ENCODE measurements around the gene FGFR2.

Gene FGFR2

GRCh38 chr10:121610798-121611323, 12.6 kb upstream of the FGFR2 start:
- peaks cover 3% of the 10 kb centered on the region for H3K27me3 ChIP-seq (ENCODE audit: control insufficient read depth, insufficient read depth, low read length, poor library complexity, severe bottlenecking)
- 93 to 96% methylated on average over 6 to 7 of the region's 7 CpGs for WGBS, 2 experiments
- no peak overlapping the region for H3K27ac ChIP-seq (ENCODE audit: insufficient read depth, low read depth, low read length, poor library complexity, severe bottlenecking)
- no peaks in the 10 kb centered on the region for H3K4me1 ChIP-seq (ENCODE audit: control insufficient read depth, insufficient read depth, low read length)
- no peaks in the 10 kb centered on the region for H3K36me3 ChIP-seq (ENCODE audit: control insufficient read depth, insufficient read depth, low read length)
- H3K9me3 ChIP-seq (ENCODE audit: control insufficient read depth, low read length) = no peaks in the 10 kb centered on the region
- H3K4me3 ChIP-seq (ENCODE audit: insufficient read depth, low read depth, low read length) = no peak overlapping the region

- WGBS, 2 experiments = 88 to 91% methylated on average over 17 of the region's 17 CpGs
- peaks cover 3% of the 10 kb centered on the region for H3K27me3 ChIP-seq (ENCODE audit: control insufficient read depth, insufficient read depth, low read length, poor library complexity, severe bottlenecking)
- no peak overlapping the region for H3K4me3 ChIP-seq (ENCODE audit: insufficient read depth, low read depth, low read length)
- no peaks in the 10 kb centered on the region for H3K4me1 ChIP-seq (ENCODE audit: control insufficient read depth, insufficient read depth, low read length)
- no peak overlapping the region for H3K27ac ChIP-seq (ENCODE audit: insufficient read depth, low read depth, low read length, poor library complexity, severe bottlenecking)
- H3K9me3 ChIP-seq (ENCODE audit: control insufficient read depth, low read length) = no peaks in the 10 kb centered on the region
- no peaks in the 10 kb centered on the region for H3K36me3 ChIP-seq (ENCODE audit: control insufficient read depth, insufficient read depth, low read length)
Observed at GRCh38 chr10:121609426-121610380, 11.5 kb upstream of the FGFR2 start.

GRCh38 chr10:121608469-121609190, 10.4 kb upstream of the FGFR2 start:
- H3K4me1 ChIP-seq (ENCODE audit: control insufficient read depth, insufficient read depth, low read length) = no peaks in the 10 kb centered on the region
- H3K36me3 ChIP-seq (ENCODE audit: control insufficient read depth, insufficient read depth, low read length) = no peaks in the 10 kb centered on the region
- H3K27me3 ChIP-seq (ENCODE audit: control insufficient read depth, insufficient read depth, low read length, poor library complexity, severe bottlenecking) = peaks cover 3% of the 10 kb centered on the region
- H3K9me3 ChIP-seq (ENCODE audit: control insufficient read depth, low read length) = no peaks in the 10 kb centered on the region
- H3K27ac ChIP-seq (ENCODE audit: insufficient read depth, low read depth, low read length, poor library complexity, severe bottlenecking) = no peak overlapping the region
- 24 to 25% methylated on average over 59 of the region's 59 CpGs for WGBS, 2 experiments
- H3K4me3 ChIP-seq (ENCODE audit: insufficient read depth, low read depth, low read length) = peak overlapping the region; percentile 10

- Histone ChIP-seq H3K9me3 (ENCODE audit: control insufficient read depth, low read length) (no peaks in the 10 kb centered on the region), H3K4me1 (ENCODE audit: control insufficient read depth, insufficient read depth, low read length) (no peaks in the 10 kb centered on the region), H3K27ac (ENCODE audit: insufficient read depth, low read depth, low read length, poor library complexity, severe bottlenecking) (no peak overlapping the region), H3K36me3 (ENCODE audit: control insufficient read depth, insufficient read depth, low read length) (no peaks in the 10 kb centered on the region), H3K27me3 (ENCODE audit: control insufficient read depth, insufficient read depth, low read length, poor library complexity, severe bottlenecking) (peaks cover 3% of the 10 kb centered on the region), H3K4me3 (ENCODE audit: insufficient read depth, low read depth, low read length) (no peak overlapping the region)
- WGBS, 2 experiments = 92 to 93% methylated on average over 11 of the region's 11 CpGs
Observed at GRCh38 chr10:121607310-121608055, 9.2 kb upstream of the FGFR2 start.

- Histone ChIP-seq H3K4me1 (ENCODE audit: control insufficient read depth, insufficient read depth, low read length) (peaks cover 8% of the 10 kb centered on the region), H3K36me3 (ENCODE audit: control insufficient read depth, insufficient read depth, low read length) (no peaks in the 10 kb centered on the region), H3K9me3 (ENCODE audit: control insufficient read depth, low read length) (no peaks in the 10 kb centered on the region), H3K4me3 (ENCODE audit: insufficient read depth, low read depth, low read length) (no peak overlapping the region), H3K27me3 (ENCODE audit: control insufficient read depth, insufficient read depth, low read length, poor library complexity, severe bottlenecking) (peaks cover 3% of the 10 kb centered on the region), H3K27ac (ENCODE audit: insufficient read depth, low read depth, low read length, poor library complexity, severe bottlenecking) (no peak overlapping the region)
Observed at GRCh38 chr10:121605708-121606107, 7.5 kb upstream of the FGFR2 start.

GRCh38 chr10:121601458-121601857, 3.2 kb upstream of the FGFR2 start:
- Histone ChIP-seq H3K27me3 (ENCODE audit: control insufficient read depth, insufficient read depth, low read length, poor library complexity, severe bottlenecking) (peaks cover 9% of the 10 kb centered on the region), H3K9me3 (ENCODE audit: control insufficient read depth, low read length) (no peaks in the 10 kb centered on the region), H3K27ac (ENCODE audit: insufficient read depth, low read depth, low read length, poor library complexity, severe bottlenecking) (no peak overlapping the region), H3K36me3 (ENCODE audit: control insufficient read depth, insufficient read depth, low read length) (no peaks in the 10 kb centered on the region), H3K4me1 (ENCODE audit: control insufficient read depth, insufficient read depth, low read length) (peaks cover 20% of the 10 kb centered on the region), H3K4me3 (ENCODE audit: insufficient read depth, low read depth, low read length) (no peak overlapping the region)
- 81 to 84% methylated on average over 11 of the region's 11 CpGs for WGBS, 2 experiments

GRCh38 chr10:121600611-121601010, 2.4 kb upstream of the FGFR2 start:
- H3K4me1 ChIP-seq (ENCODE audit: control insufficient read depth, insufficient read depth, low read length) = peaks cover 20% of the 10 kb centered on the region
- WGBS, 2 experiments = 1 to 2% methylated on average over 9 of the region's 9 CpGs
- peak overlapping the region; percentile 6 for H3K27ac ChIP-seq (ENCODE audit: insufficient read depth, low read depth, low read length, poor library complexity, severe bottlenecking)
- H3K27me3 ChIP-seq (ENCODE audit: control insufficient read depth, insufficient read depth, low read length, poor library complexity, severe bottlenecking) = peaks cover 9% of the 10 kb centered on the region
- H3K36me3 ChIP-seq (ENCODE audit: control insufficient read depth, insufficient read depth, low read length) = no peaks in the 10 kb centered on the region
- H3K4me3 ChIP-seq (ENCODE audit: insufficient read depth, low read depth, low read length) = no peak overlapping the region
- no peaks in the 10 kb centered on the region for H3K9me3 ChIP-seq (ENCODE audit: control insufficient read depth, low read length)

GRCh38 chr10:121599947-121600346, 1.7 kb upstream of the FGFR2 start:
- H3K4me1 ChIP-seq (ENCODE audit: control insufficient read depth, insufficient read depth, low read length) = peaks cover 26% of the 10 kb centered on the region
- H3K27me3 ChIP-seq (ENCODE audit: control insufficient read depth, insufficient read depth, low read length, poor library complexity, severe bottlenecking) = peaks cover 9% of the 10 kb centered on the region
- H3K36me3 ChIP-seq (ENCODE audit: control insufficient read depth, insufficient read depth, low read length) = no peaks in the 10 kb centered on the region
- H3K9me3 ChIP-seq (ENCODE audit: control insufficient read depth, low read length) = no peaks in the 10 kb centered on the region
- H3K27ac ChIP-seq (ENCODE audit: insufficient read depth, low read depth, low read length, poor library complexity, severe bottlenecking) = no peak overlapping the region
- H3K4me3 ChIP-seq (ENCODE audit: insufficient read depth, low read depth, low read length) = no peak overlapping the region
- WGBS, 2 experiments = 29 to 31% methylated on average over 7 to 8 of the region's 8 CpGs

GRCh38 chr10:121597504-121598262, 561 bp downstream of the FGFR2 start:
- peak overlapping the region; percentile 69 for H3K4me3 ChIP-seq (ENCODE audit: insufficient read depth, low read depth, low read length)
- peaks cover 44% of the 10 kb centered on the region for H3K4me1 ChIP-seq (ENCODE audit: control insufficient read depth, insufficient read depth, low read length)
- 0% methylated on average over 77 of the region's 77 CpGs for WGBS, 2 experiments
- H3K9me3 ChIP-seq (ENCODE audit: control insufficient read depth, low read length) = no peaks in the 10 kb centered on the region
- peak overlapping the region; percentile 84 for H3K27ac ChIP-seq (ENCODE audit: insufficient read depth, low read depth, low read length, poor library complexity, severe bottlenecking)
- peaks cover 12% of the 10 kb centered on the region for H3K36me3 ChIP-seq (ENCODE audit: control insufficient read depth, insufficient read depth, low read length)
- H3K27me3 ChIP-seq (ENCODE audit: control insufficient read depth, insufficient read depth, low read length, poor library complexity, severe bottlenecking) = peaks cover 9% of the 10 kb centered on the region
